K562 (cell line): ENCODE data around the gene EXOSC6. TPM values are rescaled to one million over a fixed set of nuclear protein-coding genes. Genes with fewer than 3 reads are reported as not detected.

ENCODE experiments used
- CXXC5 ChIP-seq: fragments of 250-450 bp; sonication (Bioruptor Pico); IDR thresholded peaks from 2 replicates; pipeline ENCODE4 v1.8.0; 2022; ENCODE audit warnings: inconsistent platforms, mild to moderate bottlenecking, moderate library complexity
- HMGXB4 ChIP-seq: sonication (generic); formaldehyde crosslinking; IDR thresholded peaks from 2 replicates; pipeline ENCODE4 v1.8.1; 2023; ENCODE audit warnings: mild to moderate bottlenecking, missing genetic modification reagents
- MAZ ChIP-seq, 2 experiments: fragments of 450-650 bp in 1 of 2; sonication (generic) in 1 of 2; formaldehyde crosslinking; IDR thresholded peaks in 1 of 2; conservative IDR thresholded peaks in 1 of 2; 2 replicates each; pipeline versions ENCODE4 v1.4.0 to v1.5.0; 2020; ENCODE audit warnings: mild to moderate bottlenecking in 1 of 2, missing genetic modification reagents in 1 of 2
- POLR2A ChIP-seq: fragments of 450-650 bp; conservative IDR thresholded peaks from 2 replicates; pipeline ENCODE4 v1.6.1; 2016
- RBBP5 ChIP-seq: fragments of 200-600 bp; sonication (generic); IDR thresholded peaks from 2 replicates; pipeline ENCODE4 v1.6.1; 2012; ENCODE audit warnings: borderline replicate concordance, mild to moderate bottlenecking, low read length, control low read depth, inconsistent platforms; ENCODE audit not compliant: insufficient read depth, poor library complexity, severe bottlenecking
- SIN3B ChIP-seq: fragments of 450-650 bp; IDR thresholded peaks from 2 replicates; pipeline ENCODE4 v1.6.1; 2017; ENCODE audit warnings: low read depth, mild to moderate bottlenecking, moderate library complexity
- SRSF1 ChIP-seq: fragments of 200-400 bp; formaldehyde crosslinking; IDR thresholded peaks from 2 replicates; pipeline ENCODE4 v1.6.1; 2017; ENCODE audit warnings: mild to moderate bottlenecking, low read depth, low read length, moderate library complexity
- YY1 ChIP-seq, 3 experiments: IDR thresholded peaks; 2 replicates each; pipeline ENCODE4 v1.6.1; 2011; ENCODE audit warnings: low read length in 2 of 3, mild to moderate bottlenecking in 2 of 3, moderate library complexity in 2 of 3, borderline replicate concordance in 1 of 3, control low read depth in 1 of 3, low read depth in 1 of 3; ENCODE audit not compliant: insufficient read depth in 3 of 3, insufficient replicate concordance in 2 of 3, control insufficient read depth in 1 of 3, insufficient read length in 1 of 3; ENCODE audit errors: extremely low read depth in 1 of 3
- ZNF384 ChIP-seq: IDR thresholded peaks from 2 replicates; pipeline ENCODE4 v1.6.1; 2012; ENCODE audit warnings: low read depth, low read length, improper control_type of control experiment
- polyA plus RNA-seq, 8 experiments: library from polyadenylated mRNA; depleted of rRNA in 4 of 8; stranded (reverse) in 5 of 8; unstranded in 3 of 8; fragments of >200 nt; fragmentation: Nextera tagmentation in 2 of 8; fragmentation: Illumina TruSeq in 1 of 8; extraction: Ambion mirVana in 2 of 8; extraction: Trizol in 1 of 8; gene quantifications; 2 replicates each; pipeline versions ENCODE4 v1.2.1 to v1.2.3, GENCODE V29; 2011 to 2014; ENCODE audit warnings: inconsistent platforms in 1 of 8, missing spikeins in 1 of 8
- total RNA-seq, 7 experiments: library from RNA; depleted of rRNA in 6 of 7; stranded (reverse); fragments of >200 nt in 6 of 7; fragmentation: Illumina TruSeq in 2 of 7; extraction: Trizol in 2 of 7; gene quantifications; 2 replicates each; pipeline versions ENCODE4 v1.2.1 to v1.2.3, GENCODE V29; 2011 to 2021; ENCODE audit warnings: low replicate concordance in 1 of 7
- TF ChIP-seq, protein P1 (sequence below): conservative IDR thresholded peaks from 2 replicates; pipeline ENCODE4 v1.6.1; 2011; ENCODE audit warnings: low read depth, mild to moderate bottlenecking, low read length; ENCODE audit not compliant: control insufficient read depth
- TF ChIP-seq, protein P2 (sequence below), 2 experiments: IDR thresholded peaks; 2 replicates each; pipeline ENCODE4 v1.6.1; 2011; ENCODE audit warnings: borderline replicate concordance in 1 of 2, control low read depth in 1 of 2, low read depth in 1 of 2, low read length in 1 of 2, mild to moderate bottlenecking in 1 of 2, mixed read lengths in 1 of 2, moderate library complexity in 1 of 2; ENCODE audit not compliant: insufficient read depth in 1 of 2, insufficient read length in 1 of 2, poor library complexity in 1 of 2, severe bottlenecking in 1 of 2; ENCODE audit errors: extremely low read depth in 1 of 2
- TF ChIP-seq, protein P3 (sequence below): fragments of 250-450 bp; sonication (Bioruptor Pico); IDR thresholded peaks from 2 replicates; pipeline ENCODE4 v1.9.0; 2021; ENCODE audit warnings: mild to moderate bottlenecking, inconsistent platforms
- TF ChIP-seq, protein P4 (sequence below): sonication (generic); formaldehyde crosslinking; IDR thresholded peaks from 2 replicates; pipeline ENCODE4 v1.8.0; 2022; ENCODE audit warnings: missing genetic modification reagents, mild to moderate bottlenecking, moderate library complexity, borderline replicate concordance

The EXOSC6 gene
- total and polyA plus RNA-seq, 9 of the 15 experiments (the other 6 are each of a cell fraction or from before 2014, with no cell fraction given): 9.2 to 29.0 (median 15.6) TPM

GRCh38 chr16:70250748-70251628 lies 752 bp downstream of the EXOSC6 start (continued):
- peak; percentile 20; the same call in 1 of the 2 replicates for TF ChIP-seq POLR2A
- peak; percentile 39 for TF ChIP-seq CXXC5
- TF ChIP-seq SRSF1: no peak
- TF ChIP-seq RBBP5: peak; percentile 91
- TF ChIP-seq YY1 (IDR thresholded peaks at IDR 0.05; ENCODE audit: borderline replicate concordance in 1 of 3, control insufficient read depth in 1 of 3, extremely low read depth in 1 of 3, insufficient read depth in 3 of 3, insufficient read length in 1 of 3, insufficient replicate concordance in 2 of 3, low read depth in 1 of 3, low read length in 2 of 3): no peak
- TF ChIP-seq ZNF384: no peak
- TF ChIP-seq, protein P1, sequence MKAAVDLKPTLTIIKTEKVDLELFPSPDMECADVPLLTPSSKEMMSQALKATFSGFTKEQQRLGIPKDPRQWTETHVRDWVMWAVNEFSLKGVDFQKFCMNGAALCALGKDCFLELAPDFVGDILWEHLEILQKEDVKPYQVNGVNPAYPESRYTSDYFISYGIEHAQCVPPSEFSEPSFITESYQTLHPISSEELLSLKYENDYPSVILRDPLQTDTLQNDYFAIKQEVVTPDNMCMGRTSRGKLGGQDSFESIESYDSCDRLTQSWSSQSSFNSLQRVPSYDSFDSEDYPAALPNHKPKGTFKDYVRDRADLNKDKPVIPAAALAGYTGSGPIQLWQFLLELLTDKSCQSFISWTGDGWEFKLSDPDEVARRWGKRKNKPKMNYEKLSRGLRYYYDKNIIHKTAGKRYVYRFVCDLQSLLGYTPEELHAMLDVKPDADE: peak; percentile 37; the same call in 1 of the 2 replicates
- TF ChIP-seq, protein P2, sequence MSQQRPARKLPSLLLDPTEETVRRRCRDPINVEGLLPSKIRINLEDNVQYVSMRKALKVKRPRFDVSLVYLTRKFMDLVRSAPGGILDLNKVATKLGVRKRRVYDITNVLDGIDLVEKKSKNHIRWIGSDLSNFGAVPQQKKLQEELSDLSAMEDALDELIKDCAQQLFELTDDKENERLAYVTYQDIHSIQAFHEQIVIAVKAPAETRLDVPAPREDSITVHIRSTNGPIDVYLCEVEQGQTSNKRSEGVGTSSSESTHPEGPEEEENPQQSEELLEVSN (IDR thresholded peaks at IDR 0.05; ENCODE audit: borderline replicate concordance in 1 of 2, extremely low read depth in 1 of 2, insufficient read depth in 1 of 2, insufficient read length in 1 of 2, low read depth in 1 of 2, low read length in 1 of 2, poor library complexity in 1 of 2, severe bottlenecking in 1 of 2): peak; percentile 53 to 85
- TF ChIP-seq, protein P3, sequence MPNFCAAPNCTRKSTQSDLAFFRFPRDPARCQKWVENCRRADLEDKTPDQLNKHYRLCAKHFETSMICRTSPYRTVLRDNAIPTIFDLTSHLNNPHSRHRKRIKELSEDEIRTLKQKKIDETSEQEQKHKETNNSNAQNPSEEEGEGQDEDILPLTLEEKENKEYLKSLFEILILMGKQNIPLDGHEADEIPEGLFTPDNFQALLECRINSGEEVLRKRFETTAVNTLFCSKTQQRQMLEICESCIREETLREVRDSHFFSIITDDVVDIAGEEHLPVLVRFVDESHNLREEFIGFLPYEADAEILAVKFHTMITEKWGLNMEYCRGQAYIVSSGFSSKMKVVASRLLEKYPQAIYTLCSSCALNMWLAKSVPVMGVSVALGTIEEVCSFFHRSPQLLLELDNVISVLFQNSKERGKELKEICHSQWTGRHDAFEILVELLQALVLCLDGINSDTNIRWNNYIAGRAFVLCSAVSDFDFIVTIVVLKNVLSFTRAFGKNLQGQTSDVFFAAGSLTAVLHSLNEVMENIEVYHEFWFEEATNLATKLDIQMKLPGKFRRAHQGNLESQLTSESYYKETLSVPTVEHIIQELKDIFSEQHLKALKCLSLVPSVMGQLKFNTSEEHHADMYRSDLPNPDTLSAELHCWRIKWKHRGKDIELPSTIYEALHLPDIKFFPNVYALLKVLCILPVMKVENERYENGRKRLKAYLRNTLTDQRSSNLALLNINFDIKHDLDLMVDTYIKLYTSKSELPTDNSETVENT: peak; percentile 10; the same call in 1 of the 2 replicates
- TF ChIP-seq, protein P4, sequence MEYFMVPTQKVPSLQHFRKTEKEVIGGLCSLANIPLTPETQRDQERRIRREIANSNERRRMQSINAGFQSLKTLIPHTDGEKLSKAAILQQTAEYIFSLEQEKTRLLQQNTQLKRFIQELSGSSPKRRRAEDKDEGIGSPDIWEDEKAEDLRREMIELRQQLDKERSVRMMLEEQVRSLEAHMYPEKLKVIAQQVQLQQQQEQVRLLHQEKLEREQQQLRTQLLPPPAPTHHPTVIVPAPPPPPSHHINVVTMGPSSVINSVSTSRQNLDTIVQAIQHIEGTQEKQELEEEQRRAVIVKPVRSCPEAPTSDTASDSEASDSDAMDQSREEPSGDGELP (CRISPR knock-in tag): 0 out of 2 replicates have a peak, but pooled peaks have one; percentile 42
- peak; percentile 83 for TF ChIP-seq HMGXB4
- peak; percentile 67; the same call in 1 of the 2 replicates for TF ChIP-seq SIN3B
- peak in 1 of 2 experiments; percentile 34; a peak in 2 of 4 replicates for TF ChIP-seq MAZ (CRISPR knock-in tag; conservative IDR thresholded peaks at IDR 0.05 in 1 of 2, IDR thresholded peaks at IDR 0.05 in 1 of 2)
